ENCODE results near the gene CALML6. TPM values are rescaled to one million over a fixed set of nuclear protein-coding genes. Genes with fewer than 3 reads are reported as not detected.

CALML6 gene
- polyA plus RNA-seq, 3 donors: 0.24 TPM; not detected in 2

- Mint-ChIP-seq H3K4me1 (peaks cover 9% of the 10 kb centered on the region), H3K27me3 (ENCODE audit: low read depth in 3 of 3) (peaks cover 11 to 22% (median 12%) of the 10 kb centered on the region in 3 donors), H3K36me3 (no peaks in the 10 kb centered on the region), H3K4me3 (no peak overlapping the region), H3K9me3 (peaks cover 0 to 7% (median 3%) of the 10 kb centered on the region in 7 donors), H3K27ac (no peak overlapping the region)
- no peaks in the 10 kb centered on the region for H3K79me2 ChIP-seq (ENCODE audit: insufficient read depth, low read length)
- DNase-seq: no peak
- TF ChIP-seq, protein P1, sequence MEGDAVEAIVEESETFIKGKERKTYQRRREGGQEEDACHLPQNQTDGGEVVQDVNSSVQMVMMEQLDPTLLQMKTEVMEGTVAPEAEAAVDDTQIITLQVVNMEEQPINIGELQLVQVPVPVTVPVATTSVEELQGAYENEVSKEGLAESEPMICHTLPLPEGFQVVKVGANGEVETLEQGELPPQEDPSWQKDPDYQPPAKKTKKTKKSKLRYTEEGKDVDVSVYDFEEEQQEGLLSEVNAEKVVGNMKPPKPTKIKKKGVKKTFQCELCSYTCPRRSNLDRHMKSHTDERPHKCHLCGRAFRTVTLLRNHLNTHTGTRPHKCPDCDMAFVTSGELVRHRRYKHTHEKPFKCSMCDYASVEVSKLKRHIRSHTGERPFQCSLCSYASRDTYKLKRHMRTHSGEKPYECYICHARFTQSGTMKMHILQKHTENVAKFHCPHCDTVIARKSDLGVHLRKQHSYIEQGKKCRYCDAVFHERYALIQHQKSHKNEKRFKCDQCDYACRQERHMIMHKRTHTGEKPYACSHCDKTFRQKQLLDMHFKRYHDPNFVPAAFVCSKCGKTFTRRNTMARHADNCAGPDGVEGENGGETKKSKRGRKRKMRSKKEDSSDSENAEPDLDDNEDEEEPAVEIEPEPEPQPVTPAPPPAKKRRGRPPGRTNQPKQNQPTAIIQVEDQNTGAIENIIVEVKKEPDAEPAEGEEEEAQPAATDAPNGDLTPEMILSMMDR (IDR thresholded peaks at IDR 0.05): no peak
- intact Hi-C loops (cut with micrococcal nuclease): no loop called here
- H3K9me3 ChIP-seq (replicated peaks in 1 of 2; ENCODE audit: control insufficient read depth in 1 of 2, insufficient read depth in 1 of 2, low read length in 2 of 2): peaks cover 0 to 6% of the 10 kb centered on the region in 2 donors
- H3K4me1 ChIP-seq (ENCODE audit: control insufficient read depth in 1 of 2, insufficient read depth in 2 of 2, low read length in 2 of 2): peaks cover 3 to 7% of the 10 kb centered on the region in 2 donors
- H2AFZ ChIP-seq (ENCODE audit: insufficient read depth, low read depth, low read length, poor library complexity, severe bottlenecking): no peak overlapping the region
- H3K36me3 ChIP-seq (replicated peaks in 1 of 2; ENCODE audit: control insufficient read depth in 1 of 2, insufficient read depth in 2 of 2, low read length in 2 of 2): no peaks in the 10 kb centered on the region
- H4K20me1 ChIP-seq (ENCODE audit: insufficient read depth, low read length): peaks cover 5% of the 10 kb centered on the region
- no peak overlapping the region for H3K27ac ChIP-seq (ENCODE audit: low read depth in 1 of 2, low read length in 2 of 2)
- H3K9ac ChIP-seq (ENCODE audit: insufficient read depth, low read length, poor library complexity, severe bottlenecking): no peak overlapping the region
- H3K4me3 ChIP-seq (replicated peaks in 1 of 3; ENCODE audit: low read depth in 2 of 3, low read length in 3 of 3): no peak overlapping the region
- 96% methylated on average over 3 of the region's 13 CpGs for WGBS (ENCODE audit: insufficient coverage)
- H3K4me2 ChIP-seq (replicated peaks; ENCODE audit: extremely low read depth, low read length, poor library complexity, severe bottlenecking): no peak overlapping the region
- peaks cover 0 to 8% of the 10 kb centered on the region in 2 donors for H3K27me3 ChIP-seq (ENCODE audit: control insufficient read depth in 2 of 2, insufficient read depth in 2 of 2, low read length in 2 of 2)
These were observed 13.3 kb upstream of the CALML6 start for GRCh38 chr1:1901641-1902294.

- Mint-ChIP-seq H3K27ac (no peak overlapping the region), H3K36me3 (no peaks in the 10 kb centered on the region), H3K9me3 (peaks cover 0 to 7% (median 3%) of the 10 kb centered on the region in 7 donors), H3K4me3 (no peak overlapping the region), H3K4me1 (peaks cover 9% of the 10 kb centered on the region), H3K27me3 (ENCODE audit: low read depth in 3 of 3) (peaks cover 8 to 14% (median 12%) of the 10 kb centered on the region in 3 donors)
- H3K27ac ChIP-seq (ENCODE audit: low read depth in 1 of 2, low read length in 2 of 2): no peak overlapping the region
- H3K79me2 ChIP-seq (ENCODE audit: insufficient read depth, low read length): no peaks in the 10 kb centered on the region
- intact Hi-C loops (cut with micrococcal nuclease): no loop called here
- peaks cover 0 to 6% of the 10 kb centered on the region in 2 donors for H3K9me3 ChIP-seq (replicated peaks in 1 of 2; ENCODE audit: control insufficient read depth in 1 of 2, insufficient read depth in 1 of 2, low read length in 2 of 2)
- peaks cover 5 to 11% of the 10 kb centered on the region in 2 donors for H3K4me1 ChIP-seq (ENCODE audit: control insufficient read depth in 1 of 2, insufficient read depth in 2 of 2, low read length in 2 of 2)
- TF ChIP-seq, protein P1 (IDR thresholded peaks at IDR 0.05): no peak
- peaks cover 6% of the 10 kb centered on the region for H4K20me1 ChIP-seq (ENCODE audit: insufficient read depth, low read length)
- DNase-seq: no peak
- no peak overlapping the region for H2AFZ ChIP-seq (ENCODE audit: insufficient read depth, low read depth, low read length, poor library complexity, severe bottlenecking)
- H3K4me2 ChIP-seq (replicated peaks; ENCODE audit: extremely low read depth, low read length, poor library complexity, severe bottlenecking): no peak overlapping the region
- H3K27me3 ChIP-seq (ENCODE audit: control insufficient read depth in 2 of 2, insufficient read depth in 2 of 2, low read length in 2 of 2): peaks cover 0 to 8% of the 10 kb centered on the region in 2 donors
- no peak overlapping the region for H3K9ac ChIP-seq (ENCODE audit: insufficient read depth, low read length, poor library complexity, severe bottlenecking)
- 100% methylated on average over 2 of the region's 12 CpGs for WGBS (ENCODE audit: insufficient coverage)
- no peak overlapping the region for H3K4me3 ChIP-seq (replicated peaks in 1 of 3; ENCODE audit: low read depth in 2 of 3, low read length in 3 of 3)
- H3K36me3 ChIP-seq (replicated peaks in 1 of 2; ENCODE audit: control insufficient read depth in 1 of 2, insufficient read depth in 2 of 2, low read length in 2 of 2): no peaks in the 10 kb centered on the region
These were observed 11.8 kb upstream of the CALML6 start for GRCh38 chr1:1903224-1903623.

Data from CD14-positive monocyte (primary cell).